Measurements from ENCODE around the gene TBCK.

GRCh38 chr4:105994841-105995501 lies 321.0 kb downstream of the TBCK start:
- TF ChIP-seq, protein P1, sequence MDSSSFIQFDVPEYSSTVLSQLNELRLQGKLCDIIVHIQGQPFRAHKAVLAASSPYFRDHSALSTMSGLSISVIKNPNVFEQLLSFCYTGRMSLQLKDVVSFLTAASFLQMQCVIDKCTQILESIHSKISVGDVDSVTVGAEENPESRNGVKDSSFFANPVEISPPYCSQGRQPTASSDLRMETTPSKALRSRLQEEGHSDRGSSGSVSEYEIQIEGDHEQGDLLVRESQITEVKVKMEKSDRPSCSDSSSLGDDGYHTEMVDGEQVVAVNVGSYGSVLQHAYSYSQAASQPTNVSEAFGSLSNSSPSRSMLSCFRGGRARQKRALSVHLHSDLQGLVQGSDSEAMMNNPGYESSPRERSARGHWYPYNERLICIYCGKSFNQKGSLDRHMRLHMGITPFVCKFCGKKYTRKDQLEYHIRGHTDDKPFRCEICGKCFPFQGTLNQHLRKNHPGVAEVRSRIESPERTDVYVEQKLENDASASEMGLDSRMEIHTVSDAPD (CRISPR knock-in tag; IDR thresholded peaks at IDR 0.05): no peak
- TF ChIP-seq ZNF264 (CRISPR knock-in tag; IDR thresholded peaks at IDR 0.05) (no peak), ZBTB7A (CRISPR knock-in tag; IDR thresholded peaks at IDR 0.05) (no peak), PTBP1 (IDR thresholded peaks at IDR 0.05; ENCODE audit: low read depth, low read length, poor library complexity, severe bottlenecking) (no peak), SIN3B (IDR thresholded peaks at IDR 0.05; ENCODE audit: low read length) (no peak), ZNF354B (CRISPR knock-in tag; IDR thresholded peaks at IDR 0.05) (no peak), CTCF (CRISPR knock-in tag; IDR thresholded peaks at IDR 0.05) (no peak), SSRP1 (CRISPR knock-in tag; IDR thresholded peaks at IDR 0.05) (no peak), ZNF30 (CRISPR knock-in tag; IDR thresholded peaks at IDR 0.05) (no peak), POLR2A (IDR thresholded peaks at IDR 0.05; ENCODE audit: insufficient read depth in 1 of 2, low read depth in 2 of 2, low read length in 2 of 2) (no peak), MEIS2 (CRISPR knock-in tag; IDR thresholded peaks at IDR 0.05) (no peak), POLR2AphosphoS2 (IDR thresholded peaks at IDR 0.05; ENCODE audit: low read depth, low read length) (no peak), ATF3 (CRISPR knock-in tag; IDR thresholded peaks at IDR 0.05) (no peak)
